BLaER1 (cell line): Measurements from ENCODE around the gene TOMM40.
"Not testable (repeated sequence)": the region's sequence is repeated elsewhere in the genome, so short reads cannot be mapped to it uniquely, and the experiment has no call there.

ENCODE experiments used
- H3K27ac ChIP-seq: shearing (Covaris generic); formaldehyde crosslinking; 2 replicates; pipeline ENCODE4 v1.8.1; 2022
- H3K27me3 ChIP-seq: shearing (Covaris generic); formaldehyde crosslinking; 2 replicates; pipeline ENCODE4 v1.8.1; 2022
- H3K36me3 ChIP-seq: shearing (Covaris generic); formaldehyde crosslinking; 2 replicates; pipeline ENCODE4 v1.8.1; 2022
- H3K4me1 ChIP-seq: shearing (Covaris generic); formaldehyde crosslinking; 2 replicates; pipeline ENCODE4 v1.8.1; 2022
- H3K4me2 ChIP-seq: shearing (Covaris generic); formaldehyde crosslinking; 2 replicates; pipeline ENCODE4 v1.8.1; 2022
- H3K4me3 ChIP-seq: shearing (Covaris generic); formaldehyde crosslinking; 2 replicates; pipeline ENCODE4 v1.8.1; 2022
- H3K9ac ChIP-seq: shearing (Covaris generic); formaldehyde crosslinking; 2 replicates; pipeline ENCODE4 v1.8.1; 2022
- H3K9me3 ChIP-seq: shearing (Covaris generic); formaldehyde crosslinking; 2 replicates; pipeline ENCODE4 v1.8.1; 2022
- H4K20me1 ChIP-seq: shearing (Covaris generic); formaldehyde crosslinking; 2 replicates; pipeline ENCODE4 v1.8.1; 2022
- Cebpa-rat ChIP-seq: shearing (Covaris generic); IDR thresholded peaks from 2 replicates; pipeline ENCODE4 v1.8.1; 2022

TOMM40 gene

DNA sequence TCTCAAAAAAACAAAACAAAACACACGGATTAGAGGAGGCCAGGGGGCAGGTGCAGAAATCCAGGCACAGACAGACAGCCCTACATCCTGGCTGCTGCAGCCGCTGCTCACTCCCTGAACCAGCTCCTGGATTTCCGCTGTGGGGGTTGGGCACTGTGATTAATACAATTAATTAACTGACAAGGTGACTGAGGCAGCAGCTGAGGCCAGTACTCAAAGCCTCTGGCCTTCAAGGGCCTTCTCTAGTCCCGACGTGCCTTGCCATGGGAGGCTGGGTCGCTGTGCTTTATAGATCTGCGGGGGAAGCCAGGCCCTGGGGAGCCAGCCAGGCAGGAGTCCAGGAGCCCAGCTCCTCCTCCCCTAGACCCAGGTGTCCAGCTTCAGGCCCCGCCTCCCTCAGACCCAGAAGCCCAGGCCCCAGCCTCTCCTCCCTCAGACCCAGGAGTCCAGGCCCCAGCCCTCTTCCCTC, 40.4 kb upstream of the TOMM40 start:
- H3K27ac ChIP-seq = peak overlapping the region; percentile 99
- peak overlapping the region; percentile 99 for H3K4me2 ChIP-seq
- H3K27me3 ChIP-seq = no peaks in the 10 kb centered on the region
- H3K9ac ChIP-seq = peak overlapping the region; percentile 69
- no peak for TF ChIP-seq Cebpa-rat
- H3K4me1 ChIP-seq = peaks cover 59% of the 10 kb centered on the region
- H3K4me3 ChIP-seq = no peak overlapping the region
- H4K20me1 ChIP-seq = peaks cover 75% of the 10 kb centered on the region
- no peaks in the 10 kb centered on the region for H3K9me3 ChIP-seq
- peaks cover 23% of the 10 kb centered on the region; the same call in 1 of the 2 replicates for H3K36me3 ChIP-seq

DNA sequence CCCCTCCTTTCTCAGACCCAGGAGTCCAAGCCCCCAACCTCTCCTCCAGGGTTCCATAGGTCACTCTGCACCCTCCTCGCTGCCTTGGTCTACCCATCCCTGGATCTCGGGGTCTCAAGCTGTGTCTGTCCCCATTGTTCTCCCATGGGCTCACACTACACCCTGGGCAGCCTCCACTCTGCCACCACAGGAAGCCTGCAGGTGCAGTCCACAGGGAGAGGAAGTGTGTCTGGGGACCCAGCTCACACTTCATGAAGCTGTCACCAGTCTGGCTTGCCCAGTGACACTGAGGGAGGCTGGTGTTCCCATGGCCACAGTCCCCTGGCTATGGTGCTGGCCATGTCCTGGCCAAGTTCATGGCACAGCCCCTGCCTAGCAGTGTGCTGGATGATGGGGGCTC, 39.6 kb upstream of the TOMM40 start:
- H3K27me3 ChIP-seq = no peaks in the 10 kb centered on the region
- peak overlapping the region; percentile 69 for H3K9ac ChIP-seq
- no peaks in the 10 kb centered on the region for H3K9me3 ChIP-seq
- peaks cover 66% of the 10 kb centered on the region for H3K4me1 ChIP-seq
- H4K20me1 ChIP-seq = peaks cover 81% of the 10 kb centered on the region
- peak overlapping the region; percentile 99 for H3K27ac ChIP-seq
- H3K36me3 ChIP-seq = peaks cover 23% of the 10 kb centered on the region; the same call in 1 of the 2 replicates
- H3K4me3 ChIP-seq = no peak overlapping the region
- peak overlapping the region; percentile 99 for H3K4me2 ChIP-seq
- TF ChIP-seq Cebpa-rat = no peak

- peaks cover 89% of the 10 kb centered on the region for H4K20me1 ChIP-seq
- no peaks in the 10 kb centered on the region for H3K9me3 ChIP-seq
- peak overlapping the region; percentile 83 for H3K27ac ChIP-seq
- no peaks in the 10 kb centered on the region for H3K27me3 ChIP-seq
- H3K36me3 ChIP-seq = peaks cover 43% of the 10 kb centered on the region
- no peak overlapping the region for H3K9ac ChIP-seq
- no peak for TF ChIP-seq Cebpa-rat
- no peak overlapping the region for H3K4me3 ChIP-seq
- H3K4me1 ChIP-seq = peaks cover 55% of the 10 kb centered on the region
- H3K4me2 ChIP-seq = peak overlapping the region; percentile 78
Measured at GRCh38 chr19:44855606-44856005, 35.4 kb upstream of the TOMM40 start.

DNA sequence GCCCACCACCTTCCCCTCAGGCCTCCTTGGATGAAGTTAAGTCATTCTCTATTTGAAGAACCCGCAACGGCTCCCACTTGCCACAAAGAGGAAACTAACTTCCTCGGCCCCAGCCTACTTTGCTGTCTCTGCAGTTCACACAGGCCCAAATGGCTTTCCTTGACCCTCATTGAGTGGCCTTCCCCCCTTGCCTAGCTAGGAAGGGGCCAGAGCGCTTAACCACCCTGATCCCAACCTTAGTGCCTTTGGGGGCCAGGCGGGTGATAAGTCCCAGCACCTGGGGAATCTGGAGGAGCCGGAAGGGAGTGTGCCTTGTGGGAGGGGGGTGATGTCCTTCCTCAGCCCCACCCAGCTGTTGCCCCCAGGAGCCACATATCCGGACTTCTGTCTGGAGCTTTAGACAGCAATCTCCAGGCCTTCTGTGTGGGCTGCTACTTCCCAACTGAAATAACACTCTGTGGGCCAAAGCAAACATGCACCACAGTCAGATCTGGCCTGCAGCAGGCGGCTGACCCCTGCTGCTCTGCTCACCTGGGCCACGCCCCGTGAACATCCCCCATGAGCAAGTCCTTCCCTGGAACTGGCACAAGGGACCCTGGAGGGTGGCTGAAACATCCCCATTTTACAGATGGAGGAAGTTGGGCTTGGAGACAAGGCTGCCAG, 34.5 kb upstream of the TOMM40 start:
- H3K4me2 ChIP-seq = peak overlapping the region; percentile 78
- peaks cover 79% of the 10 kb centered on the region for H4K20me1 ChIP-seq
- peak overlapping the region; percentile 60; the same call in 1 of the 2 replicates for H3K9ac ChIP-seq
- H3K9me3 ChIP-seq = no peaks in the 10 kb centered on the region
- H3K4me1 ChIP-seq = peaks cover 45% of the 10 kb centered on the region
- no peak for TF ChIP-seq Cebpa-rat
- peak overlapping the region; percentile 30; the same call in 1 of the 2 replicates for H3K4me3 ChIP-seq
- peaks cover 53% of the 10 kb centered on the region for H3K36me3 ChIP-seq
- H3K27ac ChIP-seq = peak overlapping the region; percentile 83
- H3K27me3 ChIP-seq = no peaks in the 10 kb centered on the region

- Histone ChIP-seq H3K9me3 (no peaks in the 10 kb centered on the region), H3K4me3 (no peak overlapping the region), H3K27ac (no peak overlapping the region), H3K36me3 (peaks cover 62% of the 10 kb centered on the region), H3K27me3 (no peaks in the 10 kb centered on the region), H3K4me2 (no peak overlapping the region), H3K9ac (no peak overlapping the region), H3K4me1 (peaks cover 33% of the 10 kb centered on the region), H4K20me1 (peaks cover 72% of the 10 kb centered on the region)
- no peak for TF ChIP-seq Cebpa-rat
Measured at GRCh38 chr19:44857837-44858236, 33.2 kb upstream of the TOMM40 start.

- not testable (repeated sequence) for H3K27me3 ChIP-seq, H3K9ac ChIP-seq, H3K27ac ChIP-seq, H3K4me3 ChIP-seq, H3K9me3 ChIP-seq, H3K4me2 ChIP-seq
- peaks cover 67% of the 10 kb centered on the region for H3K36me3 ChIP-seq
- H3K4me1 ChIP-seq = peaks cover 16% of the 10 kb centered on the region
- peaks cover 68% of the 10 kb centered on the region for H4K20me1 ChIP-seq
Measured at GRCh38 chr19:44861576-44861975, 29.5 kb upstream of the TOMM40 start.

DNA sequence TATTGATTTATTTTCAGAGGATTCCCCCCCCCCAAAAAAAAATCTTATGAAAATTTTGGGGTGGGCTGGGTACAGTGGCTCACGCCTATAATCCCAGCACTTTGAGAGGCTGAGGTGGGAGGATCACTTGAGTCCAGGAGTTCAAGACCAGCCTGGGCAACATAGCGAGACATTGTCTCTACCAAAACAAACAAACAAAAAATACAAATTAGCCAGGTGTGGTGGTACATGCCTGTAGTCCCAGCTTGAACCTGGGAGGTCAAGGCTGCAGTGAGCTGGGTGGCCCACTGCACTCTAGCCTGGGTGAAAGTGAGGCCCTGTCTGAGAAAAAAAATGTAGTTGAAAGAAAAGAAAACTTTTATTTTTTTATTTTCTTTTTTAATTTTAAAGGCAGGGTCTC, 27.1 kb upstream of the TOMM40 start:
- Histone ChIP-seq H3K27me3 (no peaks in the 10 kb centered on the region), H3K4me3 (no peak overlapping the region), H3K4me1 (no peaks in the 10 kb centered on the region), H3K4me2 (no peak overlapping the region), H3K36me3 (peaks cover 87% of the 10 kb centered on the region), H4K20me1 (peaks cover 46% of the 10 kb centered on the region), H3K27ac (no peak overlapping the region), H3K9me3 (0 out of 2 replicates have a peak, but pooled peaks cover 7% of the 10 kb centered on the region), H3K9ac (no peak overlapping the region)
- TF ChIP-seq Cebpa-rat = no peak

DNA sequence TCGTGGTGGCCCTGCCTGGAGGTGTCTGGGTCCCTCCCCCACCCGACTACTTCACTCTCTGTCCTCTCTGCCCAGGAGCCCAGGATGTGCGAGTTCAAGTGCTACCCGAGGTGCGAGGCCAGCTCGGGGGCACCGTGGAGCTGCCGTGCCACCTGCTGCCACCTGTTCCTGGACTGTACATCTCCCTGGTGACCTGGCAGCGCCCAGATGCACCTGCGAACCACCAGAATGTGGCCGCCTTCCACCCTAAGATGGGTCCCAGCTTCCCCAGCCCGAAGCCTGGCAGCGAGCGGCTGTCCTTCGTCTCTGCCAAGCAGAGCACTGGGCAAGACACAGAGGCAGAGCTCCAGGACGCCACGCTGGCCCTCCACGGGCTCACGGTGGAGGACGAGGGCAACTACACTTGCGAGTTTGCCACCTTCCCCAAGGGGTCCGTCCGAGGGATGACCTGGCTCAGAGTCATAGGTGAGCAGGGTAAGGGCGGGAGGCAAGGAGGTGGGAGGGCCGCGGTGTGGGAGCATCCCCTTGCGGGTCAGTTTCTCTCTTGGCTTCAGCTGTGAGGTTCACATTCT, 25.8 kb upstream of the TOMM40 start:
- H3K36me3 ChIP-seq = peaks cover 83% of the 10 kb centered on the region
- H4K20me1 ChIP-seq = peaks cover 43% of the 10 kb centered on the region
- TF ChIP-seq Cebpa-rat = no peak
- no peak overlapping the region for H3K27ac ChIP-seq
- no peak overlapping the region for H3K9ac ChIP-seq
- 0 out of 2 replicates have a peak, but pooled peaks cover 7% of the 10 kb centered on the region for H3K9me3 ChIP-seq
- H3K27me3 ChIP-seq = no peaks in the 10 kb centered on the region
- no peak overlapping the region for H3K4me3 ChIP-seq
- no peak overlapping the region for H3K4me2 ChIP-seq
- H3K4me1 ChIP-seq = no peaks in the 10 kb centered on the region

DNA sequence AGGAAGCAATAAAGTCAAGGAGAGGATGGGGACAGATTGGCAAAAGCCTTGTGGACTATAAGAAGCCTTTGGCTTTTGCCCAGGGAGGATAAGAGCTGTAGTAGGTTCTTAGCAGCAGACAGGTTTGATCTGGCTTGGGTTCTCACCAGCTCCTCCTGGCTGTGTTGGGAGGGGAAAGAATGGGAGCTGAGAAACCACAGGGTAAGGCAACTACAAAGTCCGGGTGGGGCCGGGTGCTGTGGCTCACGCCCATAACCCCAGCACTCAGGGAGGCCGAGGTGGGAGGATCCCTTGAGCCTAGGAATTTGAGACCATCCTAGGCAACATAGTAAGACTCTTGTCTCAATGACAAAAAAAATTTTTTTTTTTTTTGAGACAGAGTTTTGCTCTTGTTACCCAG, 24.4 kb upstream of the TOMM40 start:
- H3K36me3 ChIP-seq = peaks cover 83% of the 10 kb centered on the region
- 0 out of 2 replicates have a peak, but pooled peaks cover 7% of the 10 kb centered on the region for H3K9me3 ChIP-seq
- no peaks in the 10 kb centered on the region for H3K4me1 ChIP-seq
- H3K9ac ChIP-seq = no peak overlapping the region
- TF ChIP-seq Cebpa-rat = no peak
- H3K4me2 ChIP-seq = no peak overlapping the region
- H3K27me3 ChIP-seq = no peaks in the 10 kb centered on the region
- H3K4me3 ChIP-seq = no peak overlapping the region
- no peak overlapping the region for H3K27ac ChIP-seq
- peaks cover 48% of the 10 kb centered on the region; the same call in 1 of the 2 replicates for H4K20me1 ChIP-seq

DNA sequence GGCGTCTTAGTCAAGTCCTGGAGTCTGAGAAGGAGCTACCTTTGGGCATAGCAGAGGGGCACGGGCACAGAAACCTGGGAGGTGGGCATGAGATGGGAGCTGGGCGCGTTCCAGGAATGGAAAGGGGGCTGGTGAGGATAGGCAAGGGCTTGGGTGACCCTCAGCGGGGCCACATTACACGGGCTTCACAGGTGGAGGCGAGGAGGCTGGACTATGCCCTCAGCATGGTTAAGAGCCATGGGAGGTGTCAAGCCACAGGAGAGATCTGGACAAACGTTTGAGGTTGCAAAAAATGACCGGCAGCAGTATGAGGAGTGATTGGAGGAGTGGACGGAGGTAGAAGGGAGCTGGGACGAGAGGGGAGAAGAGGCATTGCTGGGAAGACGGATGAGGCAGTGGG, 23.5 kb upstream of the TOMM40 start:
- Histone ChIP-seq H3K9me3 (0 out of 2 replicates have a peak, but pooled peaks cover 7% of the 10 kb centered on the region), H3K4me1 (peaks cover 5% of the 10 kb centered on the region), H3K4me3 (no peak overlapping the region), H3K27ac (no peak overlapping the region), H3K9ac (no peak overlapping the region), H3K4me2 (no peak overlapping the region), H3K27me3 (no peaks in the 10 kb centered on the region), H3K36me3 (peaks cover 83% of the 10 kb centered on the region), H4K20me1 (peaks cover 53% of the 10 kb centered on the region; the same call in 1 of the 2 replicates)
- no peak for TF ChIP-seq Cebpa-rat
